ENCODE measurements around the gene SDCCAG8. TPM values are rescaled to one million over a fixed set of nuclear protein-coding genes. Genes with fewer than 3 reads are reported as not detected.

SDCCAG8 gene
- total and polyA plus RNA-seq, 11 donors, result 7.8 to 36.6 (median 21.6) TPM

- Histone ChIP-seq H3K36me3 (peaks cover 0 to 9% (median 0%) of the 10 kb centered on the region in 9 donors), H3K4me1 (peaks cover 0 to 12% (median 6%) of the 10 kb centered on the region in 12 donors), H3K27ac (no peak overlapping the region), H3K27me3 (no peaks in the 10 kb centered on the region), H3K4me3 (no peak overlapping the region), H3K9me3 (no peaks in the 10 kb centered on the region)
- intact Hi-C loops (cut with DNase I), result no loop called here
- 62 to 74% (median 72%) methylated on average over 3 of the region's 3 CpGs for WGBS, 4 donors
- TF ChIP-seq POLR2A (IDR thresholded peaks at IDR 0.05) (no peak), CTCF (IDR thresholded peaks at IDR 0.05) (no peak)
- DNase-seq (no peak), ATAC-seq (no peak)
Observed at GRCh38 chr1:243438146-243438545, 182.3 kb downstream of the SDCCAG8 start.

- Histone ChIP-seq H3K4me3 (no peak overlapping the region), H3K27me3 (no peaks in the 10 kb centered on the region), H3K9me3 (no peaks in the 10 kb centered on the region), H3K4me1 (peaks cover 0 to 15% (median 13%) of the 10 kb centered on the region in 12 donors), H3K27ac (no peak overlapping the region), H3K36me3 (peaks cover 0 to 4% (median 0%) of the 10 kb centered on the region in 9 donors)
- intact Hi-C loops (cut with DNase I), result no loop called here
- DNase-seq (no peak), ATAC-seq (no peak)
- TF ChIP-seq CTCF (IDR thresholded peaks at IDR 0.05) (no peak), POLR2A (IDR thresholded peaks at IDR 0.05) (no peak)
- WGBS, 4 donors, result 89 to 98% (median 95%) methylated on average over 2 of the region's 2 CpGs
Observed at GRCh38 chr1:243438815-243439214, 183.0 kb downstream of the SDCCAG8 start.

GRCh38 chr1:243440406-243440805 lies 184.6 kb downstream of the SDCCAG8 start:
- peaks cover 0 to 18% (median 15%) of the 10 kb centered on the region in 12 donors for H3K4me1 ChIP-seq
- intact Hi-C loops (cut with DNase I), result no loop called here
- H3K9me3 ChIP-seq, result no peaks in the 10 kb centered on the region
- no peak overlapping the region for H3K4me3 ChIP-seq
- ATAC-seq (no peak), DNase-seq (no peak)
- 92 to 96% (median 92%) methylated on average over 2 of the region's 2 CpGs for WGBS, 4 donors
- H3K27ac ChIP-seq, result no peak overlapping the region
- no peaks in the 10 kb centered on the region for H3K27me3 ChIP-seq
- peaks cover 0 to 4% (median 0%) of the 10 kb centered on the region in 9 donors for H3K36me3 ChIP-seq
- TF ChIP-seq CTCF (IDR thresholded peaks at IDR 0.05) (no peak), POLR2A (IDR thresholded peaks at IDR 0.05) (no peak)

GRCh38 chr1:243441601-243442000 lies 185.8 kb downstream of the SDCCAG8 start:
- Histone ChIP-seq H3K27me3 (no peaks in the 10 kb centered on the region), H3K9me3 (no peaks in the 10 kb centered on the region), H3K4me1 (peaks cover 0 to 22% (median 15%) of the 10 kb centered on the region in 12 donors), H3K4me3 (no peak overlapping the region), H3K27ac (no peak overlapping the region), H3K36me3 (peaks cover 0 to 3% (median 0%) of the 10 kb centered on the region in 9 donors)
- TF ChIP-seq CTCF (IDR thresholded peaks at IDR 0.05) (no peak), POLR2A (IDR thresholded peaks at IDR 0.05) (no peak)
- DNase-seq (no peak), ATAC-seq (no peak)
- intact Hi-C loops (cut with DNase I), result no loop called here
